ENCODE results near the gene CERS4. TPM values are rescaled to one million over a fixed set of nuclear protein-coding genes. Genes with fewer than 3 reads are reported as not detected.

Gene CERS4, protein sequence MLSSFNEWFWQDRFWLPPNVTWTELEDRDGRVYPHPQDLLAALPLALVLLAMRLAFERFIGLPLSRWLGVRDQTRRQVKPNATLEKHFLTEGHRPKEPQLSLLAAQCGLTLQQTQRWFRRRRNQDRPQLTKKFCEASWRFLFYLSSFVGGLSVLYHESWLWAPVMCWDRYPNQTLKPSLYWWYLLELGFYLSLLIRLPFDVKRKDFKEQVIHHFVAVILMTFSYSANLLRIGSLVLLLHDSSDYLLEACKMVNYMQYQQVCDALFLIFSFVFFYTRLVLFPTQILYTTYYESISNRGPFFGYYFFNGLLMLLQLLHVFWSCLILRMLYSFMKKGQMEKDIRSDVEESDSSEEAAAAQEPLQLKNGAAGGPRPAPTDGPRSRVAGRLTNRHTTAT
- 81.5 TPM for total RNA-seq

- intact Hi-C loops (cut with DNase I), result no loop called here
- H3K9me3 ChIP-seq, result no peaks in the 10 kb centered on the region
- TF ChIP-seq POLR2A (IDR thresholded peaks at IDR 0.05), result peak in 1 of 2 donors; percentile 49
- TF ChIP-seq POLR2AphosphoS5 (IDR thresholded peaks at IDR 0.05; ENCODE audit: insufficient read depth in 1 of 2, low read depth in 1 of 2), result no peak
- H3K36me3 ChIP-seq, result peaks cover 0 to 1% of the 10 kb centered on the region in 2 donors
- H3K4me1 ChIP-seq, result peaks cover 32% of the 10 kb centered on the region
- H3K4me3 ChIP-seq, result peak within 1 kb of the TSS; percentile 85 to 94
- DNase-seq (ENCODE audit: extremely low spot score in 2 of 2), result no peak
- peak within 1 kb of the TSS; percentile 91 for H3K27ac ChIP-seq
- no peaks in the 10 kb centered on the region for H3K27me3 ChIP-seq
Observed at GRCh38 chr19:8208922-8209461, at the start of gene CERS4. CERS4 (plus strand) TSS chr19:8209370; CDS start chr19:8251077, 41,707 bp downstream.

GRCh38 chr19:8161135-8161646 lies 48.0 kb upstream of the CERS4 start:
- Histone ChIP-seq H3K4me3 (no peak overlapping the region), H3K36me3 (no peaks in the 10 kb centered on the region), H3K27me3 (no peaks in the 10 kb centered on the region), H3K4me1 (peaks cover 5% of the 10 kb centered on the region), H3K27ac (no peak overlapping the region), H3K9me3 (no peaks in the 10 kb centered on the region)
- no peak for DNase-seq (ENCODE audit: extremely low spot score in 2 of 2)
- TF ChIP-seq POLR2A (IDR thresholded peaks at IDR 0.05) (no peak), POLR2AphosphoS5 (IDR thresholded peaks at IDR 0.05; ENCODE audit: insufficient read depth in 1 of 2, low read depth in 1 of 2) (no peak), CTCF (IDR thresholded peaks at IDR 0.05) (no peak)
- intact Hi-C loops (cut with DNase I), result no loop called here

GRCh38 chr19:8163759-8164158 lies 45.4 kb upstream of the CERS4 start:
- H3K9me3 ChIP-seq, result no peaks in the 10 kb centered on the region
- peaks cover 5% of the 10 kb centered on the region for H3K4me1 ChIP-seq
- no peaks in the 10 kb centered on the region for H3K36me3 ChIP-seq
- intact Hi-C loops (cut with DNase I), result no loop called here
- no peak for TF ChIP-seq CTCF (IDR thresholded peaks at IDR 0.05)
- no peak for TF ChIP-seq POLR2A (IDR thresholded peaks at IDR 0.05)
- TF ChIP-seq POLR2AphosphoS5 (IDR thresholded peaks at IDR 0.05; ENCODE audit: insufficient read depth in 1 of 2, low read depth in 1 of 2), result no peak
- H3K27ac ChIP-seq, result no peak overlapping the region
- no peaks in the 10 kb centered on the region for H3K27me3 ChIP-seq
- no peak overlapping the region for H3K4me3 ChIP-seq
- DNase-seq (ENCODE audit: extremely low spot score in 2 of 2), result no peak

DNA sequence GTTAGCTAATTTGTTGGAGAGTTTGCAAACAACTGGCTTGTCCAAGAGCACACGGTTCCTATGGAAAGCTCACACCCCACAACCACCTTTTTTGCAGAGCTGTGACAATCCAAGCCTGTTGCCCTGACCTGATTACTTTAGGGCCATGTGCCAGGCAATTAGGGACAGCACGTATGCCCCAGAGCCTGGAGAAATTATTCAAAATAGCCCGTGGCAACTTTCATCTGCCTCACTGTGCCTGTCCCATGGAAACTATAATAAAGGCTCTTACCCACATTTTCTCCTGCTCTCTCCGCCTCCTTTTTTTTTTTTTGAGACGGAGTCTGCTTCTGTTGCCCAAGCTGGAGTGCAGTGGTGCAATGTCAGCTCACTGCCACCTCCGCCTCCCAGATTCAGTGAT lies 41.2 kb upstream of the CERS4 start:
- intact Hi-C loops (cut with DNase I), result no loop called here
- Histone ChIP-seq H3K27me3 (no peaks in the 10 kb centered on the region), H3K36me3 (no peaks in the 10 kb centered on the region), H3K9me3 (no peaks in the 10 kb centered on the region), H3K27ac (no peak overlapping the region), H3K4me3 (no peak overlapping the region), H3K4me1 (no peaks in the 10 kb centered on the region)
- no peak for DNase-seq (ENCODE audit: extremely low spot score in 2 of 2)
- TF ChIP-seq POLR2AphosphoS5 (IDR thresholded peaks at IDR 0.05; ENCODE audit: insufficient read depth in 1 of 2, low read depth in 1 of 2), result no peak
- no peak for TF ChIP-seq CTCF (IDR thresholded peaks at IDR 0.05)
- no peak for TF ChIP-seq POLR2A (IDR thresholded peaks at IDR 0.05)

GRCh38 chr19:8168537-8168936 lies 40.6 kb upstream of the CERS4 start:
- H3K9me3 ChIP-seq, result no peaks in the 10 kb centered on the region
- no peak overlapping the region for H3K27ac ChIP-seq
- no peaks in the 10 kb centered on the region for H3K36me3 ChIP-seq
- intact Hi-C loops (cut with DNase I), result no loop called here
- no peak for TF ChIP-seq POLR2AphosphoS5 (IDR thresholded peaks at IDR 0.05; ENCODE audit: insufficient read depth in 1 of 2, low read depth in 1 of 2)
- no peak for TF ChIP-seq POLR2A (IDR thresholded peaks at IDR 0.05)
- no peak for TF ChIP-seq CTCF (IDR thresholded peaks at IDR 0.05)
- DNase-seq (ENCODE audit: extremely low spot score in 2 of 2), result no peak
- H3K4me3 ChIP-seq, result no peak overlapping the region
- no peaks in the 10 kb centered on the region for H3K4me1 ChIP-seq
- no peaks in the 10 kb centered on the region for H3K27me3 ChIP-seq

All from vagina (tissue), 2 donors.